ENCODE data around the gene STOX1.

DNA sequence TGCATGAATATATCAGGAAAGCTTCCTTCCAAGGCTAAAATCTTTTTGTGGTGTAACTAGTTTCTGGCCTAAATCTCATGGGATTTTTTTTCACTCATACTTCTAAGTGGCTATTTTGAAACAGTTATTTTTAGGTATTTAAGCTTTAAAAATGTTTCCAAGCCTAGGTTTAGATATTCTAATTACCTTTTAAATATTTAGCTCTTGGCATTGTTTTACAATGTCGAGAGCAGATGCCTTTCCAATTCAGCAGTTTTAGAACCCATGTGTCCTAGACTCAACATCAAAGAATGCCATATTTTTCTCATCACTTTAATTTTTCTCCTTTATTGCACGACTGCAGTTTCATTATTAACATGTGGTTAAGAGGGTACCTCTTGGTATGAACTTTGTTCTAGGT is 27.1 kb upstream of the STOX1 start:
- TF ChIP-seq, protein P1, sequence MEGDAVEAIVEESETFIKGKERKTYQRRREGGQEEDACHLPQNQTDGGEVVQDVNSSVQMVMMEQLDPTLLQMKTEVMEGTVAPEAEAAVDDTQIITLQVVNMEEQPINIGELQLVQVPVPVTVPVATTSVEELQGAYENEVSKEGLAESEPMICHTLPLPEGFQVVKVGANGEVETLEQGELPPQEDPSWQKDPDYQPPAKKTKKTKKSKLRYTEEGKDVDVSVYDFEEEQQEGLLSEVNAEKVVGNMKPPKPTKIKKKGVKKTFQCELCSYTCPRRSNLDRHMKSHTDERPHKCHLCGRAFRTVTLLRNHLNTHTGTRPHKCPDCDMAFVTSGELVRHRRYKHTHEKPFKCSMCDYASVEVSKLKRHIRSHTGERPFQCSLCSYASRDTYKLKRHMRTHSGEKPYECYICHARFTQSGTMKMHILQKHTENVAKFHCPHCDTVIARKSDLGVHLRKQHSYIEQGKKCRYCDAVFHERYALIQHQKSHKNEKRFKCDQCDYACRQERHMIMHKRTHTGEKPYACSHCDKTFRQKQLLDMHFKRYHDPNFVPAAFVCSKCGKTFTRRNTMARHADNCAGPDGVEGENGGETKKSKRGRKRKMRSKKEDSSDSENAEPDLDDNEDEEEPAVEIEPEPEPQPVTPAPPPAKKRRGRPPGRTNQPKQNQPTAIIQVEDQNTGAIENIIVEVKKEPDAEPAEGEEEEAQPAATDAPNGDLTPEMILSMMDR (IDR thresholded peaks at IDR 0.05): no peak
- no peak for TF ChIP-seq SIN3A (IDR thresholded peaks at IDR 0.05; ENCODE audit: borderline replicate concordance, insufficient read depth, low read depth, low read length)
